GM12878 (cell line): ENCODE results near the gene SRI. TPM values are rescaled to one million over a fixed set of nuclear protein-coding genes. Genes with fewer than 3 reads are reported as not detected.

Experiments used
- ATAC-seq: fragments of 200-7000 bp; cut with Tn5 transposase; 3 replicates; pipeline ENCODE4 v1.9.1; 2020; ENCODE audit warnings: mild to moderate bottlenecking, moderate library complexity
- BruUV-seq: library from RNA; stranded (reverse); fragments of 400-500 nt; replicated peaks from 2 replicates; lab custom pipeline; 2021; lab: Mats Ljungman, UMichigan
- CTCF ChIA-PET: fragments of 300-600 bp; sonication (Branson Sonifier 250); formaldehyde crosslinking; extraction: SDS; loops from one replicate; lab custom pipeline; 2021; ENCODE audit warnings: inconsistent platforms; lab: Yijun Ruan, JAX
- POLR2A ChIA-PET: fragments of 350-600 bp; formaldehyde crosslinking; extraction: SDS; loops from one replicate; lab custom pipeline; 2021; ENCODE audit warnings: inconsistent platforms; lab: Charles Lee
- RAD21 ChIA-PET: fragments of 300-600 bp; sonication (Branson Sonifier 250); formaldehyde crosslinking; loops from one replicate; lab custom pipeline; 2023; ENCODE audit warnings: antibody characterized with exemption; ENCODE audit not compliant: unreplicated experiment; lab: Charles Lee
- SMC1A ChIA-PET: fragments of 300-600 bp; sonication (Branson Sonifier 250); formaldehyde crosslinking; loops from one replicate; lab custom pipeline; 2023; ENCODE audit not compliant: unreplicated experiment, uncharacterized antibody; lab: Charles Lee
- DNase-seq: peaks from one replicate; pipeline ENCODE4 v3.0.0-alpha.2; 2011; ENCODE audit warnings: low read depth, low spot score
- FAIRE-seq: peaks from 3 replicates; lab custom pipeline; 2011; peaks lifted over from hg19 to GRCh38; lab: Jason Lieb, UNC
- H2AFZ ChIP-seq: 2 replicates; pipeline ENCODE4 v1.6.0; 2011; ENCODE audit warnings: low read depth, low read length, control low read depth; ENCODE audit not compliant: control insufficient read depth
- H3K27ac ChIP-seq: 2 replicates; pipeline ENCODE4 v1.5.1; 2011; ENCODE audit warnings: control low read depth; ENCODE audit not compliant: control insufficient read depth, insufficient read depth
- H3K27me3 ChIP-seq, 2 experiments: replicated peaks in 1 of 2; 2 replicates each; pipeline versions ENCODE4 v1.6.0 to v1.6.1; 2011; ENCODE audit warnings: low read length in 1 of 2; ENCODE audit not compliant: control insufficient read depth in 2 of 2, insufficient read depth in 2 of 2
- H3K36me3 ChIP-seq, 2 experiments: 2 replicates each; pipeline ENCODE4 v1.5.1; 2011; ENCODE audit warnings: low read length in 1 of 2; ENCODE audit not compliant: control insufficient read depth in 2 of 2, insufficient read depth in 2 of 2
- H3K4me1 ChIP-seq: 2 replicates; pipeline ENCODE4 v1.6.1; 2011; ENCODE audit warnings: mild to moderate bottlenecking, low read length, moderate library complexity, mixed read lengths; ENCODE audit not compliant: control insufficient read depth, insufficient read depth
- H3K4me2 ChIP-seq: 2 replicates; pipeline ENCODE4 v1.6.0; 2011; ENCODE audit warnings: control low read depth; ENCODE audit not compliant: control insufficient read depth, insufficient read depth
- H3K4me3 ChIP-seq: fragments of 200-600 bp; sonication (generic); 2 replicates; pipeline ENCODE4 v1.5.1; 2016
- H3K79me2 ChIP-seq: 2 replicates; pipeline ENCODE4 v1.6.0; 2011; ENCODE audit warnings: low read length; ENCODE audit not compliant: control insufficient read depth, insufficient read depth
- H3K9ac ChIP-seq: 2 replicates; pipeline ENCODE4 v1.8.0; 2011; ENCODE audit warnings: low read length, control low read depth, mixed read lengths; ENCODE audit not compliant: control insufficient read depth, insufficient read depth
- H3K9me3 ChIP-seq: replicated peaks from 3 replicates; pipeline ENCODE4 v1.5.1; 2011; ENCODE audit warnings: mild to moderate bottlenecking, low read length; ENCODE audit not compliant: control insufficient read depth, insufficient read depth
- H4K20me1 ChIP-seq: 2 replicates; pipeline ENCODE4 v1.6.0; 2011; ENCODE audit not compliant: control insufficient read depth, insufficient read depth
- EZH2 ChIP-seq: IDR thresholded peaks from 2 replicates; pipeline ENCODE4 v1.6.1; 2012; ENCODE audit warnings: low read depth, mild to moderate bottlenecking, control low read depth, inconsistent platforms, low read length, borderline replicate concordance; ENCODE audit not compliant: control insufficient read depth
- FOXK2 ChIP-seq: fragments of 450-650 bp; IDR thresholded peaks from 2 replicates; pipeline ENCODE4 v1.6.1; 2017; ENCODE audit warnings: mild to moderate bottlenecking, moderate library complexity
- KDM1A ChIP-seq: fragments of 200-600 bp; sonication (generic); IDR thresholded peaks from 2 replicates; pipeline ENCODE4 v1.6.1; 2016; ENCODE audit warnings: borderline replicate concordance
- POLR2AphosphoS2 ChIP-seq: IDR thresholded peaks from 2 replicates; pipeline ENCODE4 v1.6.1; 2011; ENCODE audit warnings: low read depth, mild to moderate bottlenecking, low read length, improper control_type of control experiment, moderate library complexity
- POU2F2 ChIP-seq: IDR thresholded peaks from 3 replicates; pipeline ENCODE4 v1.6.1; 2011; ENCODE audit warnings: low read depth, mild to moderate bottlenecking, low read length, borderline replicate concordance
- RAD21 ChIP-seq: IDR thresholded peaks from 2 replicates; pipeline ENCODE4 v1.6.1; 2011; ENCODE audit warnings: mild to moderate bottlenecking, low read depth, low read length, moderate library complexity; ENCODE audit not compliant: insufficient read depth
- REST ChIP-seq: IDR thresholded peaks from 2 replicates; pipeline ENCODE4 v1.6.1; 2012; ENCODE audit warnings: mild to moderate bottlenecking, low read depth, low read length
- TAF1 ChIP-seq: IDR thresholded peaks from 2 replicates; pipeline ENCODE4 v1.6.1; 2011; ENCODE audit warnings: mild to moderate bottlenecking, low read depth, low read length, borderline replicate concordance
- ZNF207 ChIP-seq: fragments of 450-650 bp; IDR thresholded peaks from 2 replicates; pipeline ENCODE4 v1.6.1; 2014; ENCODE audit warnings: antibody characterized with exemption, mild to moderate bottlenecking, borderline replicate concordance
- WGBS: methylation state at CpG from one replicate; pipeline ENCODE4 v1.1.6; 2016; ENCODE audit warnings: low lambda C conversion rate; ENCODE audit not compliant: insufficient replicate concordance, insufficient coverage; ENCODE audit errors: missing lambda C conversion rate; 5-methylcytosine and 5-hydroxymethylcytosine counted together
- in situ Hi-C: fragments of 300-500 bp; cut with MboI; formaldehyde crosslinking; loops from 9 replicates; pipeline ENCODE4 v1.14.3; 2018; ENCODE audit warnings: mixed read lengths
- intact Hi-C: fragments of 100-400 bp; cut with micrococcal nuclease; formaldehyde crosslinking; loops from one replicate; pipeline ENCODE4 v1.14.2; 2022; ENCODE audit not compliant: unreplicated experiment
- polyA plus RNA-seq, 11 experiments: library from polyadenylated mRNA; depleted of rRNA in 4 of 11; unstranded in 6 of 11; stranded (reverse) in 5 of 11; fragments of >200 nt; fragmentation: Nextera tagmentation in 4 of 11; fragmentation: Illumina TruSeq in 1 of 11; extraction: Ambion mirVana in 4 of 11; extraction: Trizol in 1 of 11; gene quantifications; 1 replicate in 1 of 11; 2 replicates in 10 of 11; pipeline versions ENCODE4 v1.2.1 to v1.2.3, GENCODE V29; 2011 to 2016; ENCODE audit warnings: inconsistent platforms in 2 of 11, missing spikeins in 2 of 11, low read depth in 1 of 11
- total RNA-seq, 4 experiments: library from RNA; depleted of rRNA in 3 of 4; stranded (reverse); fragments of >200 nt in 3 of 4; fragmentation: Illumina TruSeq in 1 of 4; extraction: Trizol in 1 of 4; gene quantifications; 2 replicates each; pipeline versions ENCODE4 v1.2.1 to v1.2.3, GENCODE V29; 2013 to 2021
- TF ChIP-seq, protein P1 (sequence below): fragments of 450-650 bp; IDR thresholded peaks from 2 replicates; pipeline ENCODE4 v1.6.1; 2018; ENCODE audit warnings: borderline replicate concordance, mild to moderate bottlenecking; ENCODE audit not compliant: partially characterized antibody
- TF ChIP-seq, protein P2 (sequence below): IDR thresholded peaks from 2 replicates; pipeline ENCODE4 v1.6.1; 2011; ENCODE audit warnings: borderline replicate concordance, low read depth, mild to moderate bottlenecking, moderate library complexity, low read length; ENCODE audit not compliant: insufficient read depth, poor library complexity, severe bottlenecking
- TF ChIP-seq, protein P3 (sequence below): fragments of 450-650 bp; IDR thresholded peaks from 2 replicates; pipeline ENCODE4 v1.6.1; 2018; ENCODE audit warnings: mild to moderate bottlenecking, low read depth, moderate library complexity; ENCODE audit not compliant: partially characterized antibody

Gene SRI
- total and polyA plus RNA-seq, 10 of the 15 experiments (the other 5 are each of a cell fraction or from before 2014, with no cell fraction given) = 94.7 to 588 (median 242) TPM

DNA sequence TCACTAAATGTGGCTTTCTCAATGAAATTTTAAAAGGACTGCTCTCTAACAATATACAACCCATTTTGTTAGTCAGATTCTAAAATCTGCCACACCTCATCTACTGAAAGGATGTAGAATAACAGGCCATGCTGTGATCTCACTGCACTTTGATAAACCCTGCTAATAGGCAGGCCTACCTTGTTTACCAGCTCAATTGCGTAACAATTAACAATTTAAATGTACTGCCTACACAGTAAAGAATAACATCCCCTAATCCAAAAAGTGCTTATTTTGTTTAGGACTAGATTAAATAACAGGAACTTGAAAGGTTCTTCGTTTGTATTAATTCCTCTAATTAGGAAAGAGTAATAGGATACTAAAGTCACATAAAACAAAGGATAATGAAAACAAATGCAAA, 4.5 kb downstream of the SRI start:
- BruUV-seq = no TSS peak
- CTCF ChIA-PET = interaction anchor here (1.0 to 1.7 kb wide), 4 partner anchors 10 to 104 kb away, joined by 3 to 8 read pairs (median 4); no protein-coding TSS in a partner anchor
- peaks cover 9 to 24% of the 10 kb centered on the region in 2 experiments for H3K36me3 ChIP-seq

More for the DNA sequence above, 4.5 kb downstream of the SRI start:
- TF ChIP-seq FOXK2 = no peak
- TF ChIP-seq REST = no peak
- TF ChIP-seq KDM1A = no peak
- TF ChIP-seq EZH2 = no peak
- no peak for TF ChIP-seq ZNF207
- TF ChIP-seq, protein P1, sequence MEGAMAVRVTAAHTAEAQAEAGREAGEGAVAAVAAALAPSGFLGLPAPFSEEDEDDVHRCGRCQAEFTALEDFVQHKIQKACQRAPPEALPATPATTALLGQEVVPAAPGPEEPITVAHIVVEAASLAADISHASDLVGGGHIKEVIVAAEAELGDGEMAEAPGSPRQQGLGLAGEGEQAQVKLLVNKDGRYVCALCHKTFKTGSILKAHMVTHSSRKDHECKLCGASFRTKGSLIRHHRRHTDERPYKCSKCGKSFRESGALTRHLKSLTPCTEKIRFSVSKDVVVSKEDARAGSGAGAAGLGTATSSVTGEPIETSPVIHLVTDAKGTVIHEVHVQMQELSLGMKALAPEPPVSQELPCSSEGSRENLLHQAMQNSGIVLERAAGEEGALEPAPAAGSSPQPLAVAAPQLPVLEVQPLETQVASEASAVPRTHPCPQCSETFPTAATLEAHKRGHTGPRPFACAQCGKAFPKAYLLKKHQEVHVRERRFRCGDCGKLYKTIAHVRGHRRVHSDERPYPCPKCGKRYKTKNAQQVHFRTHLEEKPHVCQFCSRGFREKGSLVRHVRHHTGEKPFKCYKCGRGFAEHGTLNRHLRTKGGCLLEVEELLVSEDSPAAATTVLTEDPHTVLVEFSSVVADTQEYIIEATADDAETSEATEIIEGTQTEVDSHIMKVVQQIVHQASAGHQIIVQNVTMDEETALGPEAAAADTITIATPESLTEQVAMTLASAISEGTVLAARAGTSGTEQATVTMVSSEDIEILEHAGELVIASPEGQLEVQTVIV = no peak
- no peak for TF ChIP-seq TAF1
- TF ChIP-seq, protein P2, sequence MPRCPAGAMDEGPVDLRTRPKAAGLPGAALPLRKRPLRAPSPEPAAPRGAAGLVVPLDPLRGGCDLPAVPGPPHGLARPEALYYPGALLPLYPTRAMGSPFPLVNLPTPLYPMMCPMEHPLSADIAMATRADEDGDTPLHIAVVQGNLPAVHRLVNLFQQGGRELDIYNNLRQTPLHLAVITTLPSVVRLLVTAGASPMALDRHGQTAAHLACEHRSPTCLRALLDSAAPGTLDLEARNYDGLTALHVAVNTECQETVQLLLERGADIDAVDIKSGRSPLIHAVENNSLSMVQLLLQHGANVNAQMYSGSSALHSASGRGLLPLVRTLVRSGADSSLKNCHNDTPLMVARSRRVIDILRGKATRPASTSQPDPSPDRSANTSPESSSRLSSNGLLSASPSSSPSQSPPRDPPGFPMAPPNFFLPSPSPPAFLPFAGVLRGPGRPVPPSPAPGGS = no peak
- TF ChIP-seq POU2F2 = no peak
- TF ChIP-seq POLR2AphosphoS2 = no peak
- TF ChIP-seq, protein P3, sequence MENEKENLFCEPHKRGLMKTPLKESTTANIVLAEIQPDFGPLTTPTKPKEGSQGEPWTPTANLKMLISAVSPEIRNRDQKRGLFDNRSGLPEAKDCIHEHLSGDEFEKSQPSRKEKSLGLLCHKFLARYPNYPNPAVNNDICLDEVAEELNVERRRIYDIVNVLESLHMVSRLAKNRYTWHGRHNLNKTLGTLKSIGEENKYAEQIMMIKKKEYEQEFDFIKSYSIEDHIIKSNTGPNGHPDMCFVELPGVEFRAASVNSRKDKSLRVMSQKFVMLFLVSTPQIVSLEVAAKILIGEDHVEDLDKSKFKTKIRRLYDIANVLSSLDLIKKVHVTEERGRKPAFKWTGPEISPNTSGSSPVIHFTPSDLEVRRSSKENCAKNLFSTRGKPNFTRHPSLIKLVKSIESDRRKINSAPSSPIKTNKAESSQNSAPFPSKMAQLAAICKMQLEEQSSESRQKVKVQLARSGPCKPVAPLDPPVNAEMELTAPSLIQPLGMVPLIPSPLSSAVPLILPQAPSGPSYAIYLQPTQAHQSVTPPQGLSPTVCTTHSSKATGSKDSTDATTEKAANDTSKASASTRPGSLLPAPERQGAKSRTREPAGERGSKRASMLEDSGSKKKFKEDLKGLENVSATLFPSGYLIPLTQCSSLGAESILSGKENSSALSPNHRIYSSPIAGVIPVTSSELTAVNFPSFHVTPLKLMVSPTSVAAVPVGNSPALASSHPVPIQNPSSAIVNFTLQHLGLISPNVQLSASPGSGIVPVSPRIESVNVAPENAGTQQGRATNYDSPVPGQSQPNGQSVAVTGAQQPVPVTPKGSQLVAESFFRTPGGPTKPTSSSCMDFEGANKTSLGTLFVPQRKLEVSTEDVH = no peak
- no peak for TF ChIP-seq RAD21
- TF ChIP-seq, all 136 proteins: peak for 0
- Histone ChIP-seq H3K9ac (no peak overlapping the region), H3K4me2 (no peak overlapping the region), H3K79me2 (peaks cover 39% of the 10 kb centered on the region), H2AFZ (no peak overlapping the region), H3K4me3 (no peak overlapping the region), H4K20me1 (no peaks in the 10 kb centered on the region), H3K27ac (no peak overlapping the region), H3K27me3 (no peaks in the 10 kb centered on the region), H3K4me1 (no peaks in the 10 kb centered on the region), H3K9me3 (no peaks in the 10 kb centered on the region)
- ChIA-PET POLR2A (interaction anchor here (2.2 to 3.4 kb wide), 2 partner anchors 9 to 12 kb away, joined by 11 to 19 read pairs; no protein-coding TSS in a partner anchor), SMC1A (interaction anchor here (0.8 to 8.4 kb wide), 5 partner anchors 8 to 180 kb away, joined by 3 to 78 read pairs (median 8); no protein-coding TSS in a partner anchor), RAD21 (interaction anchor here (0.8 to 6.9 kb wide), 3 partner anchors 13 to 30 kb away, joined by 3 to 52 read pairs (median 4); no protein-coding TSS in a partner anchor)
- intact Hi-C loops (loop anchor here (5.0 to 10.0 kb wide), 4 partner anchors 288 to 1060 kb away; partner anchors contain the start of genes DBF4, DMTF1, SLC25A40 and TMEM243), in situ Hi-C loops (no loop called here)
- 76% methylated on average over 2 of the region's 2 CpGs for WGBS
- ATAC-seq = no peak
- no peak for DNase-seq
- no peak for FAIRE-seq
